H4 (cell line): ENCODE data around the gene MFSD6L. TPM values are rescaled to one million over a fixed set of nuclear protein-coding genes. Genes with fewer than 3 reads are reported as not detected.

Source experiments
- DNase-seq: peaks from one replicate; pipeline ENCODE4 v3.0.0-alpha.2; 2015; ENCODE audit warnings: low spot score
- total RNA-seq: library from RNA; depleted of rRNA; stranded (reverse); fragments of >200 nt; shearing (Covaris generic); gene quantifications from 2 replicates; pipeline ENCODE4 v1.2.3, GENCODE V29; 2014

The MFSD6L gene
- total RNA-seq, 1 experiment from 2014 or later = not detected

DNA sequence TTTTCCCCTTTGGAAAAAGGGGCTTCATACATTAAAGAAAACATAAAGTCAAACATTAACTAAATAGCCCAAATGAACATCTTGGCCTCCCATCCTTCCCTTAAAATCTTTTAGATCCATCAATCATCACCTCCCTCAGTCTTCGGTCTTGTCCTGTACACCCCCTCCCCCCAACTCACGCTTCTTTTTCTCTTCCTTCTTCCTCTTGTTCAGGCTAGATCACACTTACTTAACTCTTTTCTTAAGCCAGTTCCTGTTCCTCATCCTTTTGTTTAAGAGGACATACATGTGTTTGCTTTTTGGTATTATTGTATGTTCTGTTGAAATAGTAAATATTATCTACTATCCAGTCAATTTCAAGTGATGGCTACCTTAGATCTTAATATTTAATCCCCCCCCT, 5.5 kb downstream of the MFSD6L start:
- no peak for DNase-seq

DNA sequence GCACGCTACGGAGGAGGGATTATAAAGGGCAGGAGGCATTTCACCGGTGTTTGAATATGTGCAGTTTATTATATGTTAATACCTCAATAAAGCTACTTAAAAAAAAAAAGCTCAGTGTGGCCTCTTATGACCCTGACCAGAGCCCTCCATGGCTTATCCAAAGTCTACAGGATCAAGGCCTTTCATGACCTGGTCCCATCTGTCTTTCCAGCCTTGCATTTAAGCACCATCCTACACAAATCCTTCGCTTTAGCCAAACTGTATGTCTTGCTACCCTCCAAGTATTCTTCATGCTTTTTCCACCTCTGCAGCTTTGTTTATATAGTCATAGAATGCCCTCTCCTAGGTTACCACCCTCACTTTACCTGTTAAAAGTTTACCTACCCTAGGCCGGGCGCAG, 6.5 kb downstream of the MFSD6L start:
- no peak for DNase-seq

DNA sequence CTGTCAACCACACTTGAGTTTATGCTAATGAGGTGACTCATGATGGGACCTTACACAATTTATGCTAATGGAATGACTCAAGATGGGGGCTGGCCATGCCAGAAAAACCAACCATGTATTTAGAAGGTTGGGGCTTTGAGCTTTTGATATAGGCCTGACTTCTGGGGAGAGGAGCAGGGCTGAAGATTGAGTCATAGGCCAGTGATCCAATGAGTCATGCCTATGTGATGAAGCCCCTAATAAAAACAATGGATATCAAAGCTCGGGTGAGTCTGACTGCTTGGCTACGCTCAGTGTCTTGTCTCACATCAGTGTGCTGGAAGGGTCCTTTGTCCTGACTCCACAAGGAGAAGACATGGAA, 7.3 kb downstream of the MFSD6L start:
- peak; percentile 5 for DNase-seq

DNA sequence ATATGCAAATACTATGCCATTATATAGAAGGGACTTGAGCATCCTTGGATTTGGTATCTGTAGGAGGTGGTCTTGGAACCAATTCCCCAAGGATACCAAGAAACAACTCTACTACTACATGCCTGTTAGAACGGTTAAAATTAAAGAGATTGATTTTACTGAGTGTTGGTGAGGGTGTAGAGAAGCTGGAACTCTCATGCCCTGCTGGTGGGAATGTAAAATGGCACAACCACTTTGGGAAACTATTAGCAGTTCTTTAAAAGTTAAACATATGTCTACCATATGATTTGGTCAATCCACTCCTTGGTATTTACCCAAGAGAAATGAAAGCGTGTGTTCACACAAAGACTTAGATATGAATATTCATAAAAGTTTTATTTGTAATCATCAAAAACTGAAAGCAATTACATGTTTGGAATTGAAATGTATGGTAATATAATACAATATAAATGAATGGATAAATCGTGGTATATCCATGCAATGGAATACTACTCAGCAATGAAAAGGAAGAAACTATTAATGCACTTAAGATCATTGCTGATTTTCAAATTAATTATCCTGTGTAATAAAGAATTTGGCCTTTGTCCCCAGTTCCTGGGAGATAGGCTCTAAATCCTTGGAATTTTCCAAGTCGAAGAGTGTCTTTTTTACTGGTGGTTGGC, 7.8 kb downstream of the MFSD6L start:
- no peak for DNase-seq

DNA sequence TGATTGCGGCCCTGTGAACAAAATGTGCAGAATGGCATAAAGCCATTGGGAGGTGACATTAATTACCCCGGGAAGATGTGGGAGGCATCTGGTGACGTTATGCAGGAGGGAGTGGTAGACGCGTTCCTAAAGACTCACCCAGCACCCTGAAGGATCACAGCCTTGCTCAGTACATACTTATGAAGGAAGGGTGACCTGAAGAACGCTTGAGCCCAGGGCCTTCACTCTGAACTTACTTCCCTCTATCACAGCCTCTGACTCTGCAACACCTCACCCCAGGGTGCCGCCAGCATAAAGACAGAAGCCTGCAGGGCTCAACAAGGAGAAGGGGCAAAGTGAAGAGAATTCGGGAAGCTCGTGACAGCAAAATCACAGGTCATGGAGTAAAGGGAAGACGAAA, 9.4 kb downstream of the MFSD6L start:
- DNase-seq = no peak

DNA sequence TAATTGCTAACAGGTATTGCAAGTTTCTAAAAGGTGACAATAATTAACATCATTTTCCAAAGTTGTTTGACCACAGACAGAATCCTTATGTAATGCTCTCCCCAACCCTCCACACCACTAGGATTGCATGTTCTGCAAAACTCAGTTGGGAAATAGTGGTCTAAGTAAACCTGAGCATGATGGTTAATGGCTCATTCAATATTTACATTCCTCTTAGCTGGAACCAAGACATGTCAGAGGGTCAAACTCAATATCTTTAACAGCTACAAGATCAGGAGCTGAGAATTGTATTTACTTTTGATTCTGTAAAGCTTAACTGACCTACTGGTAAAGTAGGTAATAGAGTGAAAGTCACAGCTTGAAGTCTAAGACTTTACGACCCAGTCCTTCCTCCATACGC, 10.2 kb downstream of the MFSD6L start:
- DNase-seq = no peak

DNA sequence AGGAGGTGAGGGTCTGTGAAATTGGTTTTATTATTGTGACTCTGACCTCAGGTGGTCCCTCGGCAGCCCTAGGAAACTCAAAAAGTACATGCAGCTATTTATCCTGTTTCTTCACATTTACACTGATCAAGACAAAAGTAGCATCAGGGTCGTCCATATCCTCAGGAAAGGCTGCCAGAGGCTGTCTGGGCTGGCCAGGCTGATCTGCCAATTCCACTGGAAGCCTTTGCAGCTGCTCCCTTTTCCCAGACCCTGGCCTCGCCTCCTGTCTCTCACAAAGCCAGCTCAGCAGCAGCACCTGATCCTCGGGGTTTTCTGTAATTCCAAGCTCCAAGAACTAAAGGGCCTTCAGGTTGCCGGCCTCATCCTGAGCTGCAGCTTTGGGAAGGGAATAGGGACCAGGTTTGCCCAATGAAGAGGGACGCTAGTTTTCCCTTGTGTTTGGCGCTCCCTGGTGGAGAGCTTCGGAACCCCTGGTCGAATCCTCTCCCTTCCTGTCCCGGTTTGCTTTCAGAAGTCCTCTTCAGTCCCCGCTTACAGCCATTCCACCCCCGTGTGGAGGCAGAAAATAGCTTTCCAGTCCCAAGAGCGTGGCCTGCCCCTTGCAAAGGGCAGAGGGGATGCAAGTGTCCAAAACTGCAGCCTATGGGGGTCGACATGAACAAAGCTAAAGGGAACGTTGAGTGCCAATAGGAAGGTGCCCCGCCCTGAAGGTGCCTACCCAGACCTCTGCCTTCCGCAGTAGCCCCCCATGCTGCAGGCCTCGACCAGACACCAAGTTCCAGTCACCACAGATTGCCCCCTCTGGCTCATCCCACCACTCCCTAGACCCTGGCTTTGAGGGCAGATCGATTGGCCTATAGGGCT, 13.4 kb downstream of the MFSD6L start:
- peak; percentile 29 for DNase-seq

DNA sequence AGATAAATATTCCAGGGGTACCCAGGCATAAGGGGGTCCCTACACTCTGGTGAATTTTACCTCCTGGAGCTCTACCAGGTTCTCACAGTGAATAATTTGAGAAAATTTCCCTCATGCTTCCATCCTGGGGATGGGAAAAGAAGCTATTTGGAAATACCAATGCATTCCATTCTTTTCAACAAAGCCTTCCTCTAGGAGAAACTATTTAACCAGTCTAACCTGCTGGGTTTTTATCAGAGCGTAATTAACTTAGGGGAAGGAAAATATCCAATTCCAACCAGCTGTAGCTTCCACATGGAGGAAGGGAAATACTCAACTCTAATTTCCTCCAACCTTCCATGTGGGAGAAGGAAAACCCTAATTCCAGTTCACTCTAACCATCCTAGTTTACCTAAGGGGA, 17.0 kb downstream of the MFSD6L start:
- no peak for DNase-seq

DNA sequence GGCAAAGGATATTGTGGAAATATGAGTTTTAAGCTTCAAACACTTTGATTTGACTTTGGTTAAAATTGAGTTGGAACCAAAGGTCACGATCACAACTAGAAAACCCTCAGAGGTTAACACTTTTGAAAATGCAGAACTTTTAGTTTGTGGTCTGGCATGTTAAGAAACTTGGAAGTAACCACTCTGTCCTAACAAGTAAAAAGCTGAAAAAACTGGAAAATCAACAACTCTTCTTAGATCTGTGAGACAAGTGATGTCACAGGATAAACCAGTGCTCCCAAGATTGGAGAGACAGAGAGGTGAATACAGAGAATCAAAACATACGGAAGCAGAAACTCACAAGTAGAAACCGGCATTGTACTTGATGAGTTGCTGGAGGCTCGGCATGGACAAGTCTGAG, 17.4 kb downstream of the MFSD6L start:
- DNase-seq = no peak

DNA sequence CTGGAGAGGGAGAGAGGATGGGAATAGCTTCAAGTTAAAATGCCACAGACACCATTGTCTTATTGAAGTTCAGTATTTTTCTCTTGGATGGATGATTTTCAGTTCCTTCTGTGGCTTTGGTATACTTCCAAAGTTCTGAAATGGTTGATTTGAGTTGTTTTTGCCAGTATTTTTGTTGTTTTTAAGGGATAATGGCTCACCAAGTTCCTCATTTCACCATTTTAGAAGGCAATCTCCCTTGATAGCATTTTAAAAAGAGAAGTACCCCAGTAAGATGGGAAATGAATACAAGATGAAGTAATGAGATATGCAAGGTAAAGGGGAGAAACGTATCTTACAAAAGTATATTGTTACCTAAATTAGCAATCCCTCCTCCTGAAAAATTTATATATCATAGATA, 22.3 kb downstream of the MFSD6L start:
- no peak for DNase-seq

DNA sequence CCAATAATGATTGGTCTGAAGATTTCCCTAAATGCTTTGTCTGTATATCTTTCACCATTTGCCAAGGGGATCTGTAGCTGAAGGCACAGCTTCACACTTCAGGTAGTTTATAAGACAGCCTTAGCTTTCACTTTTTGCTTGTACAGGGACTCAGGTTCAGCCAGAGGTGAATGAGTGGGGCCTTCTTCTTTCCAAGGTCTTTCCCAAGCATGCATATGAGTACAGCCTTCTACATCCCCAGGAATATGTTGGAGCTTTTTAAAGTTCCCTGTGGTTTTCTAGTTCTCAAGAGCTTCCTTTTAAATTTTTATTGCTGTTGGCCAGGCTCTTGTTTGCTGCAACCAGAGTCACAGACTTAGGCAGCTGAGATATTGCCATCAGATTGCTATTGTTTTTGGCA, 22.9 kb downstream of the MFSD6L start:
- DNase-seq = no peak

DNA sequence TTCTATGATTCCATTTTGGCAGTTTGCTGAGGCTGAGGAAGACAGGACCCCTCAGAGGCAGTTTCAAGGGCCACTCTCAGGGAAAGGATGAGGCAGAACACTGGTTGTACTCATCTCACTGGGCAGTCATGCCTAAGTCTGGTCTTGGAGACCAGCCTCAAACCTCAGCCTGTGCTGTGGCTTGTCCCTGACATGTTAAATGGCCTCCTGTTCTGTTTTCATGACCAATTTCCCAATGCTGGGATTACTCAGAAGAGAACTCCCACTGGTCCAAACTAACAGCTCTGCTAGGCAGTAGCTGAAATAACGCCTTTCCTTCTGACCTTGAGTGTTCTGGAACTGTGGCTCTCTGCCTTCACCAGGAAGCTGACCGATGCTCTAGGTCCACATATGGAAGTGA, 32.4 kb downstream of the MFSD6L start:
- DNase-seq = no peak

DNA sequence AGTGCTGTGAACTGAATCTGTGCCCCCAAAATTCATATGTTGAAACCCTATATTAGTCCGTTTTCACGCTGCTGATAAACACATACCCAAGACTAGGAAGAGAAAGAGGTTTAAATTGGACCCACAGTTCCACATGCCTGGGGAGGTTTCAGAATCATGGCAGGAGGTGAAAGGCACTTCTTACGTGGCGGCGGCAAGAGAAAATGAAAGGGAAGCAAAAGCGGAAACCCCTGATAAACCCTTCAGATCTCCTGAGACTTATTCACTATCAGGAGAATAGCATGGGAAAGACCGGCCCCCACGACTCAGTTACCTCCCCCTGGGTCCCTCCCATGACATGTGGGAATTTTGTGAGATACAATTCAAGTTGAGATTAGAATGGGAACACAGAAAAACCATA, 37.2 kb downstream of the MFSD6L start:
- no peak for DNase-seq

DNA sequence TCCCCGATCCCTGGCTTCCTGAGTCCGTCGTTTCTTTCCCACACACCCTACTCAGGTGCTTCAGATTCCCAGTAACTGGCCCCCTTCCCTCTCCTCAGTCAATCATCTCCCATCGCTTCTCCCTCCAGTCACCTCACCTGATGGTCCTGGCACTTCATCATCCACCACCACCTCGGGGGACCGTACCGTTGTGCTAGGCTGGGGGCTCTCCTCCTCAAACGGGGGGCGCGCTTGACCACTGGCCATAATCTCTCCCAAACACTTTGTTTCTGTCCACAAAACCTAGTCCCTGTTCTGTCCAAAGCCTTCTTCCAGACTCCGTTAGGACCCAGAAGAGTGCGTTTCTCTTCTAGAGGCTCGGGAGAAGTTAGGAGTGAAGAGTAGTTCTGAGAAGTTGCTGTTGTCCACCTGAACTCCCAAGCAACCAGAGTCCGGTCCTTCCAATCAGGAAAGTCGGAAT, 41.0 kb downstream of the MFSD6L start, which contains the start of gene SPDYE4:
TSS of gene SPDYE4 (minus strand) at position 410 of the 460 bp plus-strand sequence. CDS start at position 246, 164 bp downstream.
- no peak for DNase-seq

DNA sequence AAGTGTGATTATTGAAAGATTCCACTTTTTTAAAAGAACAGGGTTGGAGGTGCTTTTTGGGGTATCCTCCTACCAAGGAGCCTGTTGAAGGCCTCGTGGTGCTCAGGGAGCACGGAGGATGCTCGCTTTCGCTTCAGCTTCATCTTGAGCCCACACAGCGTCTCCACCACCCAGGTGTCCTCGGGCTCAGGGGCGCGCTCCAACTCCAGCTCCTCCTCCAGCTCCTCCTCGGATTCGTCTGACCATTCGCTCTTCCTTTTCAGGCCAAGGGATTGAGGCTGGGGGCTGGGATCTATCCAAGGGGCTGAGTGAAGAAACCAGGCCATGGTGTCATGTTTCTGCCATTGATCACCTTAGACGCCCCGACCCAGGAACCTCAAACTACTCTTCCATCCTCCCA, 42.0 kb downstream of the MFSD6L start:
- DNase-seq = no peak

DNA sequence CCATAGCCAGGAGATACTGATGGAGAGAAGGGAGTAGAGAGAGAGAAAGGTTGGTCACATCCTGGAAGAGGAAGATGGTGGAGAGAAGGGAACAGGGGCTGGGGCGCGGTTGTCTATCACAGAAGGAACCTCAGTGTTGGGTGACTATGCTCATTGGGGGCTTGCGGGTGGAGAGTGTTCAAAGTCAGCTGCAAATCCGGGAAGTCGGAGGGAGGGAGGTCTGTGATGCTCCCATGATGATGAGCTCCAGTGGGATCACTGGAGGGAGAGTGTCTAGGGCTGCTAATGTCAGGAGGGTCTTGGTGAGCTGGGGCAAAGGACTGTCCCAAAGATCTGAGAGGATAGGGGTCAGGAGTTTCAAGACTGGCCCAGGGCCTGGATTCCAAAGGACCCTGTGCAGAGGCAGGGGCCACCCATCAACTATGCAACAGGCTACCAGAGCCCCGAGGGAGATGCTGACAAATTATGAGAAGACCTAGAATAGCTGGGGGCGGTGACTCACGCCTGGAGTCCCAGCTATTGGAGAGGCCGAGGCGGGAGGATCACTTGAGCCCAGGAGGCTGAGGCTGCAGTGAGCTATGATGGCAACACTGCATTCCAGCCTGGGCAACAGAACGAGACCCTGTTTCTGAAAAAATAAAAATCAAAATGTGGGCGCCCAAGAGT, 43.4 kb downstream of the MFSD6L start:
- DNase-seq = no peak

DNA sequence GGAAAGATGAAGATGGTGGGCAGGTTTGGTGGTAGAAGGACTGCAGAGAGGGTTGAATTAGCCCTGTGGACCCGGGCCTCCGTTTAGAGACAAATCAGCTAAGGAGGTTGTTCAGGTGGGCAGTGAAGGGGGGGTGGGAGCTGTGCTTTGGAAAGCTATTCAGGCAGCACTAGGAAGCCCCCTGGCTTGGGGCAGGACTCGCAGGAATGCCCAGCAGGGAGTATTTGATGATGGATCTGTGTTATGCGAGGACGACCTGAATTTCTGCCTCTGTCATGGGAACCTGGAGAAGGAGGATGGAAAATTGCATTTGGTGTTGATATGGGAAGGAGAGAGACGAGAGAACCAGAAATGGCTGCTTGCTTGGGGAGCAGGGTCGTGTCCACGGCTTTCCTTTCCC, 44.3 kb downstream of the MFSD6L start:
- no peak for DNase-seq

DNA sequence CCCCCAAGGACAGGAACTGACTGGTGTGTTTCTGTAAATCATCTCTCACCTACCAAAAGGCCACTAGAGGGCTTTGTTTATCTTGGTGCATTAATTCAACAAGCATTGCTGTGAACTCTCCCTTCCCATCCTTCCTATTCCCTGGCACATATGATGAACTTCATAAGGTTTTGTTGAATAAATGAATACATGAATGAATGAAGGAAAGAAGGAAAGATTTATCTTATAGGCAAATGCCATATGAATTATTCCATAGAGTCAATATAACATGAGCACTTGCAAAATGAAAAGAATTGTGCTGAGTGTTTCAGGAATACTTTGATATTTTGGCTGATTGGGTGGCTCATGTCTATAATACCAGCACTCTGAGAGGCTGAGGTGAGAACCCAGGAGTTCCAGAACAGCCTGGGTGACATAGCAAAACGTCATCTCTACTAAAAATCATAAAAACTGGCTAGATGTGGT, 45.2 kb downstream of the MFSD6L start:
- DNase-seq = no peak

DNA sequence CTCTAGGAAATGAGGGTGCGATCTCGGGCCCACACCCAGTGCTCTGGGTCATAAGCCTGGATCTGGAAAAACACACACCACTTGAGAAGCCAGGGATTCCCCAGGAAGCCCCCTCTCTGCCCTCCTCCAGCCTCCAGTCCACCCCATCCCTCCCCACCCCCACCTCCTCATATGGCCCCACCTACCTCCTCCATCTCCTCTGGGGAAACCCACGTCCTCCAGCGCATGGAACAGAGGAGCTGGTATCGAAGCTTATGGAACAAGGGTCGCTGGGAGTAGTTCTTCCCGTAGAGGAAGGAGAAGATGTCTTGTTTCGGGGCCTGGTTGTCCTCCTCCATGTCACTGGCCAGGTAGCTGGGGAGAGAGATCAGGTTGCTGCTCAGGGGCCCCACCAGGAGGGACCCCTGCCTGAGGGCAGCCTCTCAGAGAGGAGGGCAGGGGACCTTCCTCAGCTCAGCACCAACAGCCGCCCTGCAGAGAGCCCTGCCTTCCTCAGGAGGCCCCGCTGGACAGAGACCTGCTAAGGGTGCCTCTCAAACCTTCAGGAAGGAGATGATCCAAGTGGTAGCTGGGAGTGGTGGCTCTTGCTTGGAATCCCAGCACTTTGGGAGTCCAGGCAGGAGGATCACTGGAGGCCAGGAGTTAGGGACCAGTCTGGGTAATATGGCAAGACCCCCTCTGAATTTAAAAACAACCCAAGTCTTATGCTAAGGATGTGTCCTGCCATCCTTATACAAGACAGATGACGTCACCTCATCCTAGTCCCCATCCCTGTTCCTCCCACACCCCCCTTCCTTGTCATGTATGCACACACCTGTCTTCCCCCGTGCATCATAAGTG, 45.8 kb downstream of the MFSD6L start:
- no peak for DNase-seq

DNA sequence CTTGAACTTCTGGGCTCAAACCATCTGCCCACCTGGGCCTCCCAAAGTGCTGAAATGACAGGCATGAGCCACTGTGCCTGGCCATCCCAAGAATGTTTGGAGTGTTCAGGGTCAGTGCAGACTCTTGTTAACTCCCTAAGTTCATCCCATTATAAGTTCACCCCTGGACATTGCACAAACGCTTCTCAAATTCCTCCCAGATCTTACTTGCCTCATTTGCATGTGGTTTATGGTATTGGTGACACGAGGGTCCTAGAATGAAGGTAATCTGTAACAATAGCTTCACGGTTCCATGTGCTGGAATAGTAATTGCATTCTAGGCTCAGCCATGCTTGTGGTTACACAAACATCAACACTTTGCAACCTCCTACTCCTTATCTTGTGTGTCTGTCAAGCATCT, 49.5 kb downstream of the MFSD6L start:
- DNase-seq = no peak

DNA sequence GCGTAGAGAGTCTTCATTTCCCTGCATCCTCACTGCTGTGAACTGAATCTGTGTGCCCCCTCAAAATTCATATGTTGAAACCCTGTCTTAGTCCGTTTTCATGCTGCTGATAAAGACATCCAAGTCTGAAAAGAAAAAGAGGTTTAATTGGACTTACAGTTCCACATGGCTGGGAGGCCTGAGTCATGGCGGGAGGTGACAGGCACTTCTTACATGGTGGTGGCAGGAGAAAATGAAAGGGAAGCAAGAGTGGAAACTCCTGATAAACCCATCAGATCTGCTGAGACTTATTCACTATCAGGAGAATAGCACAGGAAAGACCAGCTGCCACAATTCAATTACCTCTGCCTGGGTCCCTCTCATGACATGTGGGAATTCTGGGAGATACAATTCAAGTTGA, 51.4 kb downstream of the MFSD6L start:
- no peak for DNase-seq
